Brain microvascular endothelial cell (primary cell): ENCODE results near the gene PCARE.

ENCODE experiments used
- DNase-seq: peaks from one replicate; pipeline ENCODE4 v3.0.0-alpha.2; 2020
- H3K27ac ChIP-seq: fragments of 250-450 bp; sonication (Bioruptor Pico); 2 replicates; pipeline ENCODE4 v1.5.1; 2020; ENCODE audit warnings: mild to moderate bottlenecking, moderate library complexity
- H3K27me3 ChIP-seq: fragments of 250-450 bp; sonication (Bioruptor Pico); replicated peaks from 2 replicates; pipeline ENCODE4 v1.5.1; 2020; ENCODE audit warnings: mild to moderate bottlenecking
- H3K36me3 ChIP-seq: fragments of 250-450 bp; sonication (Bioruptor Pico); replicated peaks from 2 replicates; pipeline ENCODE4 v1.5.1; 2020; ENCODE audit warnings: mild to moderate bottlenecking
- H3K4me3 ChIP-seq: 2 replicates; pipeline ENCODE4 v1.5.1; 2011; ENCODE audit warnings: low read depth, mild to moderate bottlenecking, control low read depth, low read length, moderate library complexity
- in situ Hi-C: cut with HindIII; loops from 2 replicates; pipeline ENCODE4 v1.10.0; 2017; ENCODE audit warnings: low sequenced_read_pairs, low pct_ligation_motif_present
- TF ChIP-seq, protein P1 (sequence below): IDR thresholded peaks from 2 replicates; pipeline ENCODE4 v1.5.1; 2011; ENCODE audit warnings: low read depth, mild to moderate bottlenecking, moderate library complexity, low read length, control low read depth, inconsistent platforms; ENCODE audit errors: missing control alignments

Gene PCARE

DNA sequence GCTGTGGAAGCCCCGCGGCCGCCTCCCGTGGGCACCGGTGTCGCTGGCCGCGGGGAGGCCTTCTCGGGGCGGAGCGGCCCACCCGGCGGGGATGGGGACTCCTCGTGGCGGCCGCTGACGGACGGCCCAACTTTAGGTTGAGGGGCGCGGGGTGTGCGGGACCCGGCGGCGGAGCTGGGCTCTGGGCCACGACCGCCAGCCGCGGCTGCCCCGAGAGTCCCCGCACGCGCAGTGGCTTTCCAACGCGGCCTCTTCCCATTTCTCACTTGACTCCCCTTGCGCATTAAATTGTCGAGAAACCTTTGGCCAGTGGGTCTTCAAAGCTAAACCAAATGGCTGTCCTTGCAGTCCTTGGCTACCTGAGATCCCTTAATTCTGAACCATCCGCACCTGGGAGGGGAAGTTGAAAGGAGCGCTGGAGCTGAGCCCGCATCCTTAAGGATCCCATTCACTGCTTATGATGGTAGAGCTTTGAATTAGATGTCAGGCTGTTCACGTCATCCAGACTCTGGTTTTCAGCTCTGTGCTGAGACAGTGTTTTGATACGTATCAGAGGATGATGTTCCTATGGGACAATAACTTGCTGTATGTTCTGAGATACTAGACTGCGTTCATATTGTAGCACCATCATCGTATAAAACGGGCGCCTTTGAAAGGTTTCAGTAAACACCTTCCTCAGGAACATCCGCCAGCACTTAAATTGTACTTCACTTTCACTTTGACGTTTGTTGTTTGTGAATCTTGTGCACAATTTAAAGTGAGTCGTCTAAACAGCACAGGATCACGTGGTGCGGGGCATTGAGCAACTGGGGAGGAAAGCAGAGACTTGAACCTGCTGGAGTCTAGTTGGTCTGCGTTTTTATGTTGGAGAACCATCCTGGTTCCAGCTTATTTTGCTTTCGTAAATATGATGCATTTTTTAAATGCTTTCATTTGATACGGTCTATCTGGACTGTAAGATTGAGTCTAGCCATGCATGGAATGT, 41.8 kb upstream of the PCARE start:
- no peaks in the 10 kb centered on the region for H3K36me3 ChIP-seq
- peak overlapping the region; percentile 85 for H3K27ac ChIP-seq
- in situ Hi-C loops = no loop called here
- peak; percentile 75 for DNase-seq
- H3K27me3 ChIP-seq = no peaks in the 10 kb centered on the region
- peak overlapping the region; percentile 69 for H3K4me3 ChIP-seq
- TF ChIP-seq, protein P1, sequence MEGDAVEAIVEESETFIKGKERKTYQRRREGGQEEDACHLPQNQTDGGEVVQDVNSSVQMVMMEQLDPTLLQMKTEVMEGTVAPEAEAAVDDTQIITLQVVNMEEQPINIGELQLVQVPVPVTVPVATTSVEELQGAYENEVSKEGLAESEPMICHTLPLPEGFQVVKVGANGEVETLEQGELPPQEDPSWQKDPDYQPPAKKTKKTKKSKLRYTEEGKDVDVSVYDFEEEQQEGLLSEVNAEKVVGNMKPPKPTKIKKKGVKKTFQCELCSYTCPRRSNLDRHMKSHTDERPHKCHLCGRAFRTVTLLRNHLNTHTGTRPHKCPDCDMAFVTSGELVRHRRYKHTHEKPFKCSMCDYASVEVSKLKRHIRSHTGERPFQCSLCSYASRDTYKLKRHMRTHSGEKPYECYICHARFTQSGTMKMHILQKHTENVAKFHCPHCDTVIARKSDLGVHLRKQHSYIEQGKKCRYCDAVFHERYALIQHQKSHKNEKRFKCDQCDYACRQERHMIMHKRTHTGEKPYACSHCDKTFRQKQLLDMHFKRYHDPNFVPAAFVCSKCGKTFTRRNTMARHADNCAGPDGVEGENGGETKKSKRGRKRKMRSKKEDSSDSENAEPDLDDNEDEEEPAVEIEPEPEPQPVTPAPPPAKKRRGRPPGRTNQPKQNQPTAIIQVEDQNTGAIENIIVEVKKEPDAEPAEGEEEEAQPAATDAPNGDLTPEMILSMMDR = no peak

GRCh38 chr2:29114946-29115609, 40.8 kb upstream of the PCARE start, which contains the start of gene CLIP4:
Gene CLIP4 (plus strand): TSS chr2:29115415. CDS start chr2:29121389, 5,974 bp downstream.
- H3K27me3 ChIP-seq = no peaks in the 10 kb centered on the region
- no peaks in the 10 kb centered on the region for H3K36me3 ChIP-seq
- peak; percentile 36 for DNase-seq
- in situ Hi-C loops = no loop called here
- TF ChIP-seq, protein P1 = no peak
- H3K27ac ChIP-seq = peak within 1 kb of the TSS; percentile 85
- peak within 1 kb of the TSS; percentile 69 for H3K4me3 ChIP-seq

DNA sequence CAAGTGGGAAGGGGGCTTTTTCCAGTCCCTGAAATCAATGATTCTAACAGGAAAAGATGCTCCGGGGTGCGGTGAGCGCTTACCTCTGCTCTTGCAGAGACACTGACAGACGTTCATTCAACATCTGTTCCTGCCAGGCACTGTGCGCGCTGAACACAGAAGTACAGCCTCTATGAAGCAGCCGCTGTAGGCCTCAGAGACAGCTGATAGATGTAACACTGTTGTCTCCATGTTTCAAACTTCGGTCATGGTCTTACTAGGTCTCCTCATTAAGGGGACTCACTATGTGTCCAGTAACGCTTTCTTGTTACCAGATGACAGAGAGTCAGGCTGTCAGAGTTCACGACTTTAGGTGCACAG, 40.2 kb upstream of the PCARE start:
- H3K36me3 ChIP-seq = no peaks in the 10 kb centered on the region
- DNase-seq = no peak
- TF ChIP-seq, protein P1 = no peak
- peak overlapping the region; percentile 85 for H3K27ac ChIP-seq
- in situ Hi-C loops = no loop called here
- peak overlapping the region; percentile 69 for H3K4me3 ChIP-seq
- H3K27me3 ChIP-seq = no peaks in the 10 kb centered on the region

DNA sequence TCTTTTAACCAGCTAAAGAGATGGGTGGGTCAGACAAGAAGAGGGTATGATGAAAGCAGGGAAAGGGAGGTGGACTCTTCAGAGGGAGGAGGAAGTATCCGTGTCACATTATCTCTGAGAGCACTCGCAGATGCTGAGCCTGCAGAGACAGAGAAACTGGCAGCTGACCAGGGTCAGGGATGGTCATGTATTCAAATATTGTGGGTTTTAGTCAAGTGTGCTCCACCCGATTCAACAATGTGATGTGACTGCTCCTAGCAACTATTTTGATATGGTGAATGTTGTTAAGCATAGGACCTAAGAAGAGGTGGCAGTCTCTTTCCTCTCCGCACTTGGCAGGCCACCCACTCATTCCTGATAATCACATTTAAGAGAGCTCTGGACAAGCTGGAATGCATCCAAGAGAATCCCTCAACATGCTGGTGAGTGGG, 39.6 kb upstream of the PCARE start:
- Histone ChIP-seq H3K36me3 (no peaks in the 10 kb centered on the region), H3K27me3 (no peaks in the 10 kb centered on the region), H3K27ac (peak overlapping the region; percentile 64), H3K4me3 (no peak overlapping the region)
- peak; percentile 85 for DNase-seq
- TF ChIP-seq, protein P1 = no peak
- in situ Hi-C loops = no loop called here

GRCh38 chr2:29113027-29113686, 38.8 kb upstream of the PCARE start:
- Histone ChIP-seq H3K27ac (peak overlapping the region; percentile 64), H3K27me3 (no peaks in the 10 kb centered on the region), H3K4me3 (no peak overlapping the region), H3K36me3 (no peaks in the 10 kb centered on the region)
- DNase-seq = peak; percentile 66
- TF ChIP-seq, protein P1 = no peak
- in situ Hi-C loops = no loop called here
